Endothelial cell of umbilical vein (primary cell): ENCODE data around the gene DPF3. TPM values are rescaled to one million over a fixed set of nuclear protein-coding genes. Genes with fewer than 3 reads are reported as not detected.

Source experiments
- BruUV-seq: library from RNA; stranded (reverse); fragments of 400-500 nt; replicated peaks from 2 replicates; lab custom pipeline; 2021; lab: Mats Ljungman, UMichigan
- CTCF ChIA-PET: fragments of 300-600, 350-600 bp; sonication (Branson Sonifier 250); formaldehyde crosslinking; loops from one replicate; lab custom pipeline; 2021; ENCODE audit warnings: antibody characterized with exemption, inconsistent platforms; lab: Charles Lee
- POLR2A ChIA-PET: fragments of 300-600, 350-600 bp; sonication (Branson Sonifier 250); formaldehyde crosslinking; loops from one replicate; lab custom pipeline; 2021; ENCODE audit warnings: antibody characterized with exemption, inconsistent platforms; lab: Charles Lee
- DNase-seq: peaks from one replicate; pipeline ENCODE4 v3.0.0-alpha.2; 2011; ENCODE audit warnings: low read depth, low spot score
- FAIRE-seq: peaks from 2 replicates; lab custom pipeline; 2011; peaks lifted over from hg19 to GRCh38; lab: Jason Lieb, UNC
- H2AFZ ChIP-seq: 2 replicates; pipeline ENCODE4 v1.6.0; 2012; ENCODE audit warnings: low read depth, low read length, control low read depth, inconsistent platforms
- H3K27ac ChIP-seq: 2 replicates; pipeline ENCODE4 v1.5.1; 2011; ENCODE audit warnings: low read depth, mild to moderate bottlenecking, control low read depth, low read length, moderate library complexity; ENCODE audit not compliant: insufficient read depth
- H3K27me3 ChIP-seq, 2 experiments: 2 replicates each; pipeline versions ENCODE4 v1.6.0 to v1.6.1; 2011; ENCODE audit warnings: low read length in 2 of 2, mixed read lengths in 1 of 2; ENCODE audit not compliant: control insufficient read depth in 2 of 2, insufficient read depth in 2 of 2
- H3K36me3 ChIP-seq, 2 experiments: 2 replicates in 1 of 2; 3 replicates in 1 of 2; pipeline ENCODE4 v1.5.1; 2011; ENCODE audit warnings: low read length in 2 of 2, mild to moderate bottlenecking in 1 of 2, moderate library complexity in 1 of 2; ENCODE audit not compliant: control insufficient read depth in 2 of 2, insufficient read depth in 2 of 2; ENCODE audit errors: extremely low read depth in 1 of 2
- H3K4me1 ChIP-seq: 3 replicates; pipeline ENCODE4 v1.5.1; 2011; ENCODE audit warnings: mild to moderate bottlenecking, low read length; ENCODE audit not compliant: control insufficient read depth, insufficient read depth; ENCODE audit errors: extremely low read depth
- H3K4me2 ChIP-seq: 2 replicates; pipeline ENCODE4 v1.6.1; 2011; ENCODE audit warnings: low read length, control low read depth, mixed read lengths; ENCODE audit not compliant: insufficient read depth
- H3K4me3 ChIP-seq, 3 experiments: fragments of 200-600 bp in 1 of 3; sonication (generic), shearing (Covaris generic) in 1 of 3; replicated peaks in 1 of 3; 2 replicates each; pipeline ENCODE4 v1.5.1; 2011 to 2016; ENCODE audit warnings: control low read depth in 3 of 3, low read length in 3 of 3, mild to moderate bottlenecking in 2 of 3, inconsistent platforms in 1 of 3, low read depth in 1 of 3, moderate library complexity in 1 of 3; ENCODE audit not compliant: insufficient read depth in 1 of 3
- H3K79me2 ChIP-seq: 2 replicates; pipeline ENCODE4 v1.6.0; 2012; ENCODE audit warnings: low read length, inconsistent platforms; ENCODE audit not compliant: control insufficient read depth, insufficient read depth
- H3K9ac ChIP-seq: replicated peaks from 2 replicates; pipeline ENCODE3; 2011; ENCODE audit warnings: low read length, control low read depth; ENCODE audit not compliant: insufficient read depth; ENCODE audit errors: extremely low read depth
- H3K9me1 ChIP-seq: replicated peaks from 3 replicates; pipeline ENCODE4 v1.6.0; 2011; ENCODE audit warnings: mild to moderate bottlenecking, low read length; ENCODE audit not compliant: control insufficient read depth, insufficient read depth; ENCODE audit errors: extremely low read depth
- H3K9me3 ChIP-seq: replicated peaks from 2 replicates; pipeline ENCODE4 v1.5.1; 2012; ENCODE audit warnings: low read length, inconsistent platforms; ENCODE audit not compliant: control insufficient read depth, insufficient read depth
- H4K20me1 ChIP-seq: replicated peaks from 2 replicates; pipeline ENCODE3; 2011; ENCODE audit warnings: mild to moderate bottlenecking, low read length; ENCODE audit not compliant: control insufficient read depth, insufficient read depth; ENCODE audit errors: extremely low read depth
- EZH2 ChIP-seq: IDR thresholded peaks from 2 replicates; pipeline ENCODE4 v1.6.1; 2012; ENCODE audit warnings: borderline replicate concordance, low read depth, mild to moderate bottlenecking, moderate library complexity, low read length, inconsistent platforms; ENCODE audit not compliant: severe bottlenecking
- FOS ChIP-seq: IDR thresholded peaks from 2 replicates; pipeline ENCODE4 v1.6.1; 2011; ENCODE audit warnings: mild to moderate bottlenecking, low read length, moderate library complexity, borderline replicate concordance; ENCODE audit not compliant: insufficient read depth
- GATA2 ChIP-seq: IDR thresholded peaks from 2 replicates; pipeline ENCODE4 v1.7.0; 2011; ENCODE audit warnings: low read depth, mild to moderate bottlenecking, moderate library complexity, mixed read lengths, low read length; ENCODE audit not compliant: insufficient read length, insufficient read depth
- JUN ChIP-seq: IDR thresholded peaks from 2 replicates; pipeline ENCODE4 v1.6.1; 2011; ENCODE audit warnings: borderline replicate concordance, low read depth; ENCODE audit not compliant: insufficient read length, insufficient read depth
- MAX ChIP-seq: IDR thresholded peaks from 2 replicates; pipeline ENCODE4 v1.6.1; 2011; ENCODE audit not compliant: insufficient read depth, insufficient read length
- MYC ChIP-seq: IDR thresholded peaks from one replicate; pipeline ENCODE4 v1.6.1; 2011; ENCODE audit warnings: mild to moderate bottlenecking, low read depth, low read length
- POLR2A ChIP-seq: IDR thresholded peaks from 2 replicates; pipeline ENCODE4 v1.6.1; 2012; ENCODE audit warnings: low read depth, mild to moderate bottlenecking, control low read depth, low read length
- POLR2AphosphoS5 ChIP-seq: IDR thresholded peaks from 2 replicates; pipeline ENCODE4 v1.6.1; 2012; ENCODE audit warnings: low read depth, mild to moderate bottlenecking, control low read depth, low read length, moderate library complexity; ENCODE audit not compliant: insufficient read depth
- dilution Hi-C: fragments of 300-500 bp; cut with MboI; formaldehyde crosslinking; loops from one replicate; pipeline ENCODE4 v1.15.0; 2019; ENCODE audit warnings: low sequenced_read_pairs; ENCODE audit not compliant: extremely low pct_ligation_motif_present
- intact Hi-C: fragments of 100-400 bp; cut with micrococcal nuclease; formaldehyde crosslinking; loops from one replicate; pipeline ENCODE4 v1.10.0; 2022
- polyA plus RNA-seq, 4 experiments: library from polyadenylated mRNA; depleted of rRNA in 3 of 4; stranded (reverse) in 3 of 4; unstranded in 1 of 4; fragments of >200 nt; gene quantifications; 2 replicates each; pipeline versions ENCODE4 v1.2.1 to v1.2.3, GENCODE V29; 2011 to 2012; ENCODE audit warnings: missing spikeins in 1 of 4
- total RNA-seq: library from RNA; stranded (reverse); gene quantifications from 2 replicates; pipeline ENCODE4 v1.2.3, GENCODE V29; 2021
- TF ChIP-seq, protein P1 (sequence below), 2 donors: IDR thresholded peaks; 1 replicate in 1 of 2; 2 replicates in 1 of 2; pipeline ENCODE4 v1.5.1; 2011; ENCODE audit warnings: low read length in 2 of 2, mild to moderate bottlenecking in 2 of 2, moderate library complexity in 2 of 2, control low read depth in 1 of 2, inconsistent platforms in 1 of 2, low read depth in 1 of 2; ENCODE audit not compliant: insufficient read depth in 1 of 2; ENCODE audit errors: extremely low read depth in 1 of 2

The DPF3 gene
- total and polyA plus RNA-seq, 2 donors (not counting 3 experiments of a cell fraction or from before 2014, with no cell fraction given), result 2.4 to 3.5 TPM

DNA sequence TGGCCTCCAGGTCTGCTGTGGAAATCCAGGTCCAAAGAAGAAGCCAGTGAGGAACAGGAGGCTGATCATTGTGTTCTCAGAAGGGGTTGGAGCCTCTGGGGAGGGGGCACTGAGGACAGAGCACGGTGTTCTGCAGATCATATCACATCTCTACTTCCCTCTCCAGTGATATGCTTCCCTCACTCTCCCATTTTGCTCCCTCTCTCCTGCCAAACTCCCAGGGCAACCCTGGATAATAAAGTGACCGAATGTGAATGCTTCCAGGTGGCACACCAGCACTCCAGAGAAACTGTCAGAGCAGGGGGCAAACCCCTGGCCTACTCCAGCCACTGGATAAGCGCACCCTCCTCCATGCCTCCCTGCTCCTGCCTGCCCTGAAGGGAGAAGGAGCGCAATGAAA is 57.8 kb downstream of the DPF3 start:
- no TSS peak for BruUV-seq
- Histone ChIP-seq H2AFZ (no peak overlapping the region), H3K4me1 (peaks cover 2% of the 10 kb centered on the region), H3K9me1 (no peaks in the 10 kb centered on the region), H3K9ac (no peak overlapping the region), H3K27me3 (no peaks in the 10 kb centered on the region), H3K9me3 (no peaks in the 10 kb centered on the region), H3K27ac (no peak overlapping the region), H3K4me3 (no peak overlapping the region), H3K4me2 (no peak overlapping the region), H3K36me3 (no peaks in the 10 kb centered on the region), H4K20me1 (no peaks in the 10 kb centered on the region), H3K79me2 (no peaks in the 10 kb centered on the region)
- intact Hi-C loops (no loop called here), dilution Hi-C loops (no loop called here)
- ChIA-PET CTCF (no interaction called here), POLR2A (no interaction called here)
- FAIRE-seq (no peak), DNase-seq (no peak)
- TF ChIP-seq, protein P1, sequence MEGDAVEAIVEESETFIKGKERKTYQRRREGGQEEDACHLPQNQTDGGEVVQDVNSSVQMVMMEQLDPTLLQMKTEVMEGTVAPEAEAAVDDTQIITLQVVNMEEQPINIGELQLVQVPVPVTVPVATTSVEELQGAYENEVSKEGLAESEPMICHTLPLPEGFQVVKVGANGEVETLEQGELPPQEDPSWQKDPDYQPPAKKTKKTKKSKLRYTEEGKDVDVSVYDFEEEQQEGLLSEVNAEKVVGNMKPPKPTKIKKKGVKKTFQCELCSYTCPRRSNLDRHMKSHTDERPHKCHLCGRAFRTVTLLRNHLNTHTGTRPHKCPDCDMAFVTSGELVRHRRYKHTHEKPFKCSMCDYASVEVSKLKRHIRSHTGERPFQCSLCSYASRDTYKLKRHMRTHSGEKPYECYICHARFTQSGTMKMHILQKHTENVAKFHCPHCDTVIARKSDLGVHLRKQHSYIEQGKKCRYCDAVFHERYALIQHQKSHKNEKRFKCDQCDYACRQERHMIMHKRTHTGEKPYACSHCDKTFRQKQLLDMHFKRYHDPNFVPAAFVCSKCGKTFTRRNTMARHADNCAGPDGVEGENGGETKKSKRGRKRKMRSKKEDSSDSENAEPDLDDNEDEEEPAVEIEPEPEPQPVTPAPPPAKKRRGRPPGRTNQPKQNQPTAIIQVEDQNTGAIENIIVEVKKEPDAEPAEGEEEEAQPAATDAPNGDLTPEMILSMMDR (IDR thresholded peaks at IDR 0.05; ENCODE audit: extremely low read depth in 1 of 2, insufficient read depth in 1 of 2, low read depth in 1 of 2, low read length in 2 of 2), result no peak
- TF ChIP-seq MYC (no peak), JUN (no peak), POLR2A (no peak), GATA2 (no peak), POLR2AphosphoS5 (no peak), FOS (no peak), EZH2 (no peak), MAX (no peak)
